OCI-LY7 (cell line): ENCODE measurements around the gene HTT.

ENCODE experiments used
- EZH2phosphoT487 ChIP-seq: fragments of 200-600 bp; sonication (generic); IDR thresholded peaks from 2 replicates; pipeline ENCODE4 v1.6.1; 2018; ENCODE audit warnings: low read depth, borderline replicate concordance, mild to moderate bottlenecking, mixed run types, antibody characterized with exemption, low read length, moderate library complexity, mixed read lengths
- TF ChIP-seq, protein P1 (sequence below): fragments of 200-600 bp; sonication (generic); conservative IDR thresholded peaks from 2 replicates; pipeline ENCODE4 v1.5.1; 2014; ENCODE audit warnings: mild to moderate bottlenecking, antibody characterized with exemption, low read length, moderate library complexity, mixed read lengths

DNA sequence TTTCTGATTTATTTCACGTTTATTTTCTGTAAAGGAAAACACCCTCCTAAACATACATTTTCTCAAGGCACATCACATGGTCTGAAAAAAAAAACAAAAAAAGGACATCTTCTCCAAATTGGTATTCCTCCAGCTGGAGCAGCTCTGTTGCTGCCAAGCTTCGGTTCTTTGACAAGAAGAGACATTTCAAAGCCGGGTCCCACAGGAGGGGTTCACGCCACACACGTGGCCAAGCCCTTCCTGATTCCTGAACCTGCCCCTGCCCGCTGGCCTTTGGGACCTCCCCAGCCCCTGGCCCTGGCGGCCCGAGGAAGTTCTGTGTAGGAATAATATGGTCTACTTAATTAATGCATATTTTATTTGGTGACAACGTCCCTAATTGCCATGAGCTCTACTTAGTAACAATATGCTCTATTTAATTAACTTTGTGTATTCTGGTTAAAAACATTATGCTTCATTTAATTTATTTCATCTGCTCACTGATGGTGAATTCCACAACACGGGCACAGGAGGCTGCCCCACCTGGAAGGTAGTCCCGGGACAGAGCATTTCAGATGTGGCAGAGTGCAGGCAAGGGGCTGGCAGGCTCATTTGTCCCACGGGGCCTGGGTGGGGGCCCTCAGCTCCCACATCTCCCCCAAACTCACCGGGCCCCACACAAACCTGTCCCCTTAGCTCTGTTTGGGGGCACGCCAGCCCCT is 212.9 kb downstream of the HTT start:
- TF ChIP-seq, protein P1, sequence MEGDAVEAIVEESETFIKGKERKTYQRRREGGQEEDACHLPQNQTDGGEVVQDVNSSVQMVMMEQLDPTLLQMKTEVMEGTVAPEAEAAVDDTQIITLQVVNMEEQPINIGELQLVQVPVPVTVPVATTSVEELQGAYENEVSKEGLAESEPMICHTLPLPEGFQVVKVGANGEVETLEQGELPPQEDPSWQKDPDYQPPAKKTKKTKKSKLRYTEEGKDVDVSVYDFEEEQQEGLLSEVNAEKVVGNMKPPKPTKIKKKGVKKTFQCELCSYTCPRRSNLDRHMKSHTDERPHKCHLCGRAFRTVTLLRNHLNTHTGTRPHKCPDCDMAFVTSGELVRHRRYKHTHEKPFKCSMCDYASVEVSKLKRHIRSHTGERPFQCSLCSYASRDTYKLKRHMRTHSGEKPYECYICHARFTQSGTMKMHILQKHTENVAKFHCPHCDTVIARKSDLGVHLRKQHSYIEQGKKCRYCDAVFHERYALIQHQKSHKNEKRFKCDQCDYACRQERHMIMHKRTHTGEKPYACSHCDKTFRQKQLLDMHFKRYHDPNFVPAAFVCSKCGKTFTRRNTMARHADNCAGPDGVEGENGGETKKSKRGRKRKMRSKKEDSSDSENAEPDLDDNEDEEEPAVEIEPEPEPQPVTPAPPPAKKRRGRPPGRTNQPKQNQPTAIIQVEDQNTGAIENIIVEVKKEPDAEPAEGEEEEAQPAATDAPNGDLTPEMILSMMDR = no peak
- TF ChIP-seq EZH2phosphoT487 = no peak
